HL-60 (cell line): ENCODE measurements around the gene NCOA5.

ENCODE experiments used
- DNase-seq, 2 experiments: peaks; one replicate each; pipeline ENCODE4 v3.0.0-alpha.2; 2010 to 2020; ENCODE audit warnings: low read depth in 1 of 2, low spot score in 1 of 2
- H3K27ac ChIP-seq: fragments of 250-450 bp; sonication (Bioruptor Pico); replicated peaks from 2 replicates; pipeline ENCODE4 v1.5.1; 2020; ENCODE audit warnings: mild to moderate bottlenecking, moderate library complexity
- H3K27me3 ChIP-seq: fragments of 250-450 bp; sonication (Bioruptor Pico); 2 replicates; pipeline ENCODE4 v1.5.1; 2021; ENCODE audit warnings: mild to moderate bottlenecking, moderate library complexity; ENCODE audit not compliant: insufficient read depth, poor library complexity, severe bottlenecking
- H3K4me3 ChIP-seq: replicated peaks from 2 replicates; pipeline ENCODE4 v1.5.1; 2011; ENCODE audit warnings: mild to moderate bottlenecking, control low read depth, low read length; ENCODE audit not compliant: insufficient read depth
- CTCF ChIP-seq: IDR thresholded peaks from one replicate; pipeline ENCODE4 v1.5.1; 2011; ENCODE audit warnings: low read length, control low read depth, inconsistent platforms; ENCODE audit not compliant: insufficient read depth
- GABPA ChIP-seq: IDR thresholded peaks from 2 replicates; pipeline ENCODE4 v1.6.1; 2012; ENCODE audit warnings: low read depth
- POLR2AphosphoS5 ChIP-seq: IDR thresholded peaks from 2 replicates; pipeline ENCODE4 v1.6.1; 2012; ENCODE audit warnings: low read depth
- REST ChIP-seq: IDR thresholded peaks from 2 replicates; pipeline ENCODE4 v1.6.1; 2012; ENCODE audit warnings: low read depth; ENCODE audit not compliant: insufficient replicate concordance
- SPI1 ChIP-seq: IDR thresholded peaks from 2 replicates; pipeline ENCODE4 v1.6.1; 2012; ENCODE audit warnings: low read depth, mild to moderate bottlenecking, borderline replicate concordance

Gene NCOA5

GRCh38 chr20:46128310-46129151 lies 38.8 kb upstream of the NCOA5 start:
- peaks cover 5% of the 10 kb centered on the region for H3K27me3 ChIP-seq
- DNase-seq, result no peak
- TF ChIP-seq SPI1, result no peak
- no peak for TF ChIP-seq GABPA
- TF ChIP-seq CTCF, result peak; percentile 16
- no peak for TF ChIP-seq REST
- TF ChIP-seq POLR2AphosphoS5, result no peak
- no peak overlapping the region for H3K27ac ChIP-seq
- H3K4me3 ChIP-seq, result no peak overlapping the region

GRCh38 chr20:46127396-46128010 lies 37.7 kb upstream of the NCOA5 start:
- H3K27ac ChIP-seq, result no peak overlapping the region
- no peak for DNase-seq
- H3K27me3 ChIP-seq, result peaks cover 5% of the 10 kb centered on the region
- no peak overlapping the region for H3K4me3 ChIP-seq
- no peak for TF ChIP-seq REST
- no peak for TF ChIP-seq SPI1
- no peak for TF ChIP-seq POLR2AphosphoS5
- TF ChIP-seq GABPA, result no peak
- TF ChIP-seq CTCF, result no peak

- no peak overlapping the region for H3K27ac ChIP-seq
- no peak for DNase-seq
- H3K27me3 ChIP-seq, result peaks cover 5% of the 10 kb centered on the region
- TF ChIP-seq CTCF (no peak), REST (no peak), SPI1 (no peak), GABPA (no peak), POLR2AphosphoS5 (no peak)
- no peak overlapping the region for H3K4me3 ChIP-seq
Observed at GRCh38 chr20:46126440-46127056, 36.8 kb upstream of the NCOA5 start.
